SK-N-SH treated with all-trans-retinoic acid at 6 μM for 48 hours (cell line): ENCODE data around the gene CNGA4.

ENCODE experiments used
- ARNTL ChIP-seq: fragments of 450-650 bp; formaldehyde crosslinking; IDR thresholded peaks from 2 replicates; pipeline ENCODE4 v1.5.0; 2020; ENCODE audit warnings: low read depth, mild to moderate bottlenecking, moderate library complexity, borderline replicate concordance
- ESRRG ChIP-seq: fragments of 250-450 bp; sonication (Bioruptor Pico); IDR thresholded peaks from 2 replicates; pipeline ENCODE4 v1.6.1; 2021; ENCODE audit warnings: mild to moderate bottlenecking
- ISL1 ChIP-seq: fragments of 250-450 bp; sonication (Bioruptor Pico); IDR thresholded peaks from 2 replicates; pipeline ENCODE4 v2.1.2; 2022; ENCODE audit warnings: mild to moderate bottlenecking, moderate library complexity
- PATZ1 ChIP-seq: fragments of 250-450 bp; sonication (Bioruptor Pico); IDR thresholded peaks from 2 replicates; pipeline ENCODE4 v1.8.0; 2020; ENCODE audit warnings: mild to moderate bottlenecking, moderate library complexity, borderline replicate concordance
- TF ChIP-seq, protein P1 (sequence below): fragments of 250-450 bp; sonication (Bioruptor Pico); IDR thresholded peaks from 2 replicates; pipeline ENCODE4 v1.5.1; 2020; ENCODE audit warnings: low read depth, mild to moderate bottlenecking, moderate library complexity

- no peak for TF ChIP-seq PATZ1 (CRISPR knock-in tag)
- TF ChIP-seq ARNTL (CRISPR knock-in tag) = no peak
- TF ChIP-seq, protein P1, sequence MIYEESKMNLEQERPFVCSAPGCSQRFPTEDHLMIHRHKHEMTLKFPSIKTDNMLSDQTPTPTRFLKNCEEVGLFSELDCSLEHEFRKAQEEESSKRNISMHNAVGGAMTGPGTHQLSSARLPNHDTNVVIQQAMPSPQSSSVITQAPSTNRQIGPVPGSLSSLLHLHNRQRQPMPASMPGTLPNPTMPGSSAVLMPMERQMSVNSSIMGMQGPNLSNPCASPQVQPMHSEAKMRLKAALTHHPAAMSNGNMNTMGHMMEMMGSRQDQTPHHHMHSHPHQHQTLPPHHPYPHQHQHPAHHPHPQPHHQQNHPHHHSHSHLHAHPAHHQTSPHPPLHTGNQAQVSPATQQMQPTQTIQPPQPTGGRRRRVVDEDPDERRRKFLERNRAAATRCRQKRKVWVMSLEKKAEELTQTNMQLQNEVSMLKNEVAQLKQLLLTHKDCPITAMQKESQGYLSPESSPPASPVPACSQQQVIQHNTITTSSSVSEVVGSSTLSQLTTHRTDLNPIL = no peak
- no peak for TF ChIP-seq ESRRG (CRISPR knock-in tag)
- no peak for TF ChIP-seq ISL1
Observed at GRCh38 chr11:6285019-6285418, 46.1 kb downstream of the CNGA4 start.
